HCT116 (cell line): ENCODE results near the gene ERRFI1. TPM values are rescaled to one million over a fixed set of nuclear protein-coding genes. Genes with fewer than 3 reads are reported as not detected.

Experiments used
- ATAC-seq: fragments of 200-7000 bp; cut with Tn5 transposase; 2 replicates; pipeline ENCODE4 v1.9.1; 2020; ENCODE audit warnings: mild to moderate bottlenecking, moderate library complexity
- BruUV-seq: library from RNA; stranded (reverse); fragments of 400-500 nt; replicated peaks from 2 replicates; lab custom pipeline; 2021; lab: Mats Ljungman, UMichigan
- CTCF ChIA-PET: fragments of 300-600 bp; sonication (Branson Sonifier 250); formaldehyde crosslinking; loops from one replicate; lab custom pipeline; 2021; ENCODE audit warnings: antibody characterized with exemption; lab: Charles Lee
- POLR2A ChIA-PET: fragments of 300-600, 350-600 bp; sonication (Branson Sonifier 250); formaldehyde crosslinking; loops from one replicate; lab custom pipeline; 2021; ENCODE audit warnings: antibody characterized with exemption; lab: Charles Lee
- RAD21 ChIA-PET, 2 experiments: fragments of 300-600 bp; sonication (Branson Sonifier 250); formaldehyde crosslinking; loops; one replicate each; lab custom pipeline; 2023; ENCODE audit warnings: low total read pairs in 2 of 2; ENCODE audit not compliant: uncharacterized antibody in 2 of 2, unreplicated experiment in 2 of 2, low non-redundant PET in 1 of 2; lab: Charles Lee
- DNase-seq: peaks from one replicate; pipeline ENCODE4 v3.0.0-alpha.2; 2010; ENCODE audit warnings: low read depth, low spot score
- H2AFZ ChIP-seq: fragments of 200-600 bp; shearing (Covaris generic), sonication (generic); 2 replicates; pipeline ENCODE4 v1.6.1; 2017; ENCODE audit warnings: low read depth, mixed run types, mixed read lengths, antibody characterized with exemption, low read length; ENCODE audit not compliant: poor library complexity, severe bottlenecking
- H3K27ac ChIP-seq: 2 replicates; pipeline ENCODE4 v1.5.1; 2012; ENCODE audit warnings: low read depth, low read length
- H3K27me3 ChIP-seq: fragments of 200-600 bp; sonication (generic); 2 replicates; pipeline ENCODE4 v1.6.1; 2016; ENCODE audit warnings: mixed run types, low read length, mixed read lengths; ENCODE audit not compliant: insufficient read depth
- H3K36me3 ChIP-seq, 2 experiments: fragments of 200-500 bp in 1 of 2; fragments of 200-600 bp in 1 of 2; sonication (Bioruptor generic) in 1 of 2; sonication (generic) in 1 of 2; 2 replicates each; pipeline versions ENCODE4 v1.5.1 to v1.6.1; 2014 to 2016; ENCODE audit warnings: low read length in 2 of 2, inconsistent platforms in 1 of 2, mixed read lengths in 1 of 2, mixed run types in 1 of 2; ENCODE audit not compliant: insufficient read depth in 2 of 2, control insufficient read depth in 1 of 2
- H3K4me1 ChIP-seq, 2 experiments: fragments of 200-600 bp in 1 of 2; sonication (generic) in 1 of 2; 2 replicates each; pipeline versions ENCODE4 v1.5.1 to v1.6.1; 2012 to 2017; ENCODE audit warnings: low read length in 2 of 2, inconsistent platforms in 1 of 2, mild to moderate bottlenecking in 1 of 2, mixed read lengths in 1 of 2, mixed run types in 1 of 2, moderate library complexity in 1 of 2; ENCODE audit not compliant: insufficient read depth in 2 of 2, control insufficient read depth in 1 of 2
- H3K4me2 ChIP-seq: fragments of 200-600 bp; sonication (generic); 2 replicates; pipeline ENCODE4 v1.6.1; 2017; ENCODE audit warnings: mixed run types, low read length, mixed read lengths
- H3K4me3 ChIP-seq, 2 experiments: fragments of 200-600 bp in 1 of 2; sonication (generic) in 1 of 2; replicated peaks in 1 of 2; 2 replicates each; pipeline ENCODE4 v1.5.1; 2011 to 2016; ENCODE audit warnings: low read length in 2 of 2, control low read depth in 1 of 2, low read depth in 1 of 2, mild to moderate bottlenecking in 1 of 2, mixed read lengths in 1 of 2, mixed run types in 1 of 2
- H3K79me2 ChIP-seq: fragments of 200-600 bp; sonication (generic); 2 replicates; pipeline ENCODE4 v1.6.1; 2017; ENCODE audit warnings: mild to moderate bottlenecking, mixed run types, low read length, moderate library complexity, mixed read lengths; ENCODE audit not compliant: insufficient read depth
- H3K9ac ChIP-seq: fragments of 200-600 bp; sonication (generic); 2 replicates; pipeline ENCODE4 v1.6.1; 2016; ENCODE audit warnings: low read length, mixed read lengths
- H3K9me2 ChIP-seq: fragments of 200-600 bp; sonication (generic), shearing (Covaris generic); 2 replicates; pipeline ENCODE4 v1.6.1; 2017; ENCODE audit warnings: mixed run types, mild to moderate bottlenecking, moderate library complexity; ENCODE audit not compliant: insufficient read depth
- H3K9me3 ChIP-seq, 2 experiments: fragments of 200-500 bp in 1 of 2; fragments of 200-600 bp in 1 of 2; sonication (Bioruptor generic) in 1 of 2; sonication (generic) in 1 of 2; 2 replicates each; pipeline ENCODE4 v1.6.1; 2014 to 2017; ENCODE audit warnings: low read length in 2 of 2, mixed read lengths in 2 of 2, inconsistent platforms in 1 of 2, low read depth in 1 of 2, mild to moderate bottlenecking in 1 of 2, mixed run types in 1 of 2, moderate library complexity in 1 of 2; ENCODE audit not compliant: control insufficient read depth in 1 of 2, insufficient read depth in 1 of 2
- H4K20me1 ChIP-seq: fragments of 200-600 bp; sonication (generic), shearing (Covaris generic); 2 replicates; pipeline ENCODE4 v1.6.1; 2017; ENCODE audit warnings: mixed run types, mild to moderate bottlenecking, moderate library complexity; ENCODE audit not compliant: insufficient read depth
- CBX3 ChIP-seq: IDR thresholded peaks from 2 replicates; pipeline ENCODE4 v1.6.1; 2012; ENCODE audit warnings: low read depth
- EGR1 ChIP-seq: IDR thresholded peaks from 2 replicates; pipeline ENCODE4 v1.6.1; 2012; ENCODE audit warnings: low read depth
- POLR2AphosphoS5 ChIP-seq: IDR thresholded peaks from 2 replicates; pipeline ENCODE4 v1.6.1; 2011; ENCODE audit warnings: mild to moderate bottlenecking, low read depth, low read length, moderate library complexity
- SIN3A ChIP-seq: IDR thresholded peaks from 2 replicates; pipeline ENCODE4 v1.6.1; 2012; ENCODE audit warnings: low read depth
- intact Hi-C: fragments of 100-400 bp; cut with micrococcal nuclease; formaldehyde crosslinking; loops from 2 replicates; pipeline ENCODE4 v1.10.0; 2022
- total RNA-seq: library from RNA; stranded (reverse); gene quantifications from one replicate; pipeline ENCODE4 v1.2.1, GENCODE V29; 2021; ENCODE audit not compliant: unreplicated experiment
- TF ChIP-seq, protein P1 (sequence below): IDR thresholded peaks from 2 replicates; pipeline ENCODE4 v1.6.1; 2011; ENCODE audit warnings: mild to moderate bottlenecking, low read length, moderate library complexity; ENCODE audit not compliant: insufficient replicate concordance; ENCODE audit errors: extremely low read depth

Gene ERRFI1
- total RNA-seq, 1 experiment from 2014 or later, result 777 TPM

DNA sequence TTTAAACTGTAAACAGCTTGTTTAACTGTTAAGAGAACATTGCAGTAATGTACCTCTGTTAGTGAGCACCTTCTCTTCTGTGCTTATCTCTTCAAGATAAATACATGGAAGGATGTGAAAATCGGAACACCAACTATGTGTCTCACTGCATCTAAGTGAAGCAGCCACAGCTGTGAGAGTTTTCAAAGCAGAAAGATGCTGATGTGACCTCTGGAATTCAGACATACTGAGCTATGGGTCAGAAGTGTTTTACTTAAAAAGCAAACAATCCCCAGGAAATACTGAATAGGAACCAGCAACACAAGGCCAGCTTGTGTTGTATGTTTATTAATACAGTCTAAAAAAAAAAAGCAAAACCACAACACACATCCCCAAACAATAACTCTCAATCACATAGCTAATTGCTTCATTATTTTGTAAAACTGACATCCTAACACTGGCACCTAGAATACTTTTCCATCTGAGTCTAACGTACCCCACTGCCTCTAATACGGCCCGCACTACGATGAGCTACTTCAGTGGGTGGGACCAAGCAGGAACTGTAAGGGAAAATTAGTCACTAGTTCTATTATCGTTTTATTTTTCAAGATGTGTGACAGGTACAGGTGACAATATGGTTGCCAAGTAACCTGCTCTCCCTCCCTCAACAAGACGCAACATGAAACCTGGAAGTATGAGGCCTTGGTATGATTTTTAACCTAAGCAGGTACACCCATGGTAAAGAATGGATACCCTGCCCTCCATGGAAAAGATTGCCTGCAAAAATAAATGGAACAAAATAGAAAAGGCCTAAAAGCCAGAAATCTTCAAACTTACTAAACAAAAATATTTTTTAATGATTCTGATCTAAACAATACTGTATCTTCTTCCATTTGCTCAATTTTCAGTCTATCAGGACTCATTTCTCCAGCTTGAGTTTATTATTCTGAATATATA, 13.9 kb downstream of the ERRFI1 start:
- Histone ChIP-seq H3K36me3 (peaks cover 52 to 64% of the 10 kb centered on the region in 2 experiments), H3K4me1 (peaks cover 51 to 90% of the 10 kb centered on the region in 2 experiments), H3K9me3 (no peaks in the 10 kb centered on the region), H3K27ac (no peak overlapping the region), H3K27me3 (no peaks in the 10 kb centered on the region), H3K9ac (no peak overlapping the region), H3K4me2 (no peak overlapping the region), H3K4me3 (no peak overlapping the region), H3K9me2 (no peaks in the 10 kb centered on the region), H3K79me2 (peaks cover 77% of the 10 kb centered on the region), H4K20me1 (peaks cover 67% of the 10 kb centered on the region), H2AFZ (no peak overlapping the region)
- TF ChIP-seq POLR2AphosphoS5 (peak; percentile 92), EGR1 (no peak)
- BruUV-seq, result TSS peak; percentile 19
- ChIA-PET RAD21 (no interaction called here), POLR2A (interaction anchor here (0.6 to 3.1 kb wide), 3 partner anchors 12 to 254 kb away, joined by 3 to 8 read pairs (median 5); no protein-coding TSS in a partner anchor), CTCF (interaction anchor here (2.1 kb wide), 1 partner anchor 302 kb away, joined by 6 read pairs; no protein-coding TSS in a partner anchor)
- intact Hi-C loops, result no loop called here
- DNase-seq (no peak), ATAC-seq (no peak)

DNA sequence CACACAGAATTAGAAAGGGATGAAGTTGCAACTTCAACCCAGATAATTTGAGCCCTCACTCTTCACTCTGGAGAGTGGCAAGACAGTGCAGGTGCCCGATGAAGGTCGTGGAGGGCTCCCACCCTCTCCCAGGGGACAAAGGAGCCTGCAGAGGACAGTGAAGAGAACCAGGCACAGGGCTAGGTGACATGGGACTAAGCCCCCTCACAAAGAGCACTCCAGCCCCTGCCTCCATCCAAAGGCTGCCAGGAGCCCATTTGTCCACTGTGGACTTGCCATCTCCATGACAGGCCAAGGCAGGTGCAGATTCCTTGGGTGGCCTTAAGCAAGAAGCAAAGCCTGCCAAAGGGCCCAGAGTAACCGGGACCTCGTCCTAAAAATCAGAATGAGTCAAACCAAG, 15.1 kb downstream of the ERRFI1 start:
- Histone ChIP-seq H2AFZ (no peak overlapping the region), H3K4me1 (peaks cover 42 to 87% of the 10 kb centered on the region in 2 experiments), H3K36me3 (peaks cover 49 to 54% of the 10 kb centered on the region in 2 experiments), H3K9me3 (no peaks in the 10 kb centered on the region), H3K9me2 (no peaks in the 10 kb centered on the region), H3K27me3 (no peaks in the 10 kb centered on the region), H3K9ac (peak overlapping the region; percentile 4; the same call in 1 of the 2 replicates), H3K79me2 (peaks cover 65% of the 10 kb centered on the region), H4K20me1 (peaks cover 55% of the 10 kb centered on the region; the same call in 1 of the 2 replicates), H3K4me2 (no peak overlapping the region), H3K4me3 (no peak overlapping the region), H3K27ac (peak overlapping the region; percentile 21)
- RAD21 ChIA-PET, result no interaction called here
- TF ChIP-seq POLR2AphosphoS5, result peak; percentile 81
- no peak for TF ChIP-seq CBX3
- TF ChIP-seq, protein P1, sequence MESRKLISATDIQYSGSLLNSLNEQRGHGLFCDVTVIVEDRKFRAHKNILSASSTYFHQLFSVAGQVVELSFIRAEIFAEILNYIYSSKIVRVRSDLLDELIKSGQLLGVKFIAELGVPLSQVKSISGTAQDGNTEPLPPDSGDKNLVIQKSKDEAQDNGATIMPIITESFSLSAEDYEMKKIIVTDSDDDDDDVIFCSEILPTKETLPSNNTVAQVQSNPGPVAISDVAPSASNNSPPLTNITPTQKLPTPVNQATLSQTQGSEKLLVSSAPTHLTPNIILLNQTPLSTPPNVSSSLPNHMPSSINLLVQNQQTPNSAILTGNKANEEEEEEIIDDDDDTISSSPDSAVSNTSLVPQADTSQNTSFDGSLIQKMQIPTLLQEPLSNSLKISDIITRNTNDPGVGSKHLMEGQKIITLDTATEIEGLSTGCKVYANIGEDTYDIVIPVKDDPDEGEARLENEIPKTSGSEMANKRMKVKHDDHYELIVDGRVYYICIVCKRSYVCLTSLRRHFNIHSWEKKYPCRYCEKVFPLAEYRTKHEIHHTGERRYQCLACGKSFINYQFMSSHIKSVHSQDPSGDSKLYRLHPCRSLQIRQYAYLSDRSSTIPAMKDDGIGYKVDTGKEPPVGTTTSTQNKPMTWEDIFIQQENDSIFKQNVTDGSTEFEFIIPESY, result peak; percentile 10
- no peak for TF ChIP-seq SIN3A
- POLR2A ChIA-PET, result interaction anchor here (3.1 kb wide), 1 partner anchor 13 kb away, joined by 8 read pairs; no protein-coding TSS in a partner anchor
- ATAC-seq, result no peak
- CTCF ChIA-PET, result interaction anchor here (2.1 kb wide), 1 partner anchor 303 kb away, joined by 6 read pairs; no protein-coding TSS in a partner anchor
- BruUV-seq, result no TSS peak
- intact Hi-C loops, result no loop called here
- DNase-seq, result no peak
